Hematopoietic multipotent progenitor cell treated with erythropoietin and hydrocortisone succinate and interleukin-3 and kit ligand, for 15 days (in vitro differentiated cells): ENCODE results near the gene SMOC2.
"Not testable (repeated sequence)": the region's sequence is repeated elsewhere in the genome, so short reads cannot be mapped to it uniquely, and the experiment has no call there.

Experiments
- DNase-seq: peaks from one replicate; pipeline ENCODE4 v3.0.0-alpha.2; 2015; ENCODE audit warnings: low spot score

Gene SMOC2

DNA sequence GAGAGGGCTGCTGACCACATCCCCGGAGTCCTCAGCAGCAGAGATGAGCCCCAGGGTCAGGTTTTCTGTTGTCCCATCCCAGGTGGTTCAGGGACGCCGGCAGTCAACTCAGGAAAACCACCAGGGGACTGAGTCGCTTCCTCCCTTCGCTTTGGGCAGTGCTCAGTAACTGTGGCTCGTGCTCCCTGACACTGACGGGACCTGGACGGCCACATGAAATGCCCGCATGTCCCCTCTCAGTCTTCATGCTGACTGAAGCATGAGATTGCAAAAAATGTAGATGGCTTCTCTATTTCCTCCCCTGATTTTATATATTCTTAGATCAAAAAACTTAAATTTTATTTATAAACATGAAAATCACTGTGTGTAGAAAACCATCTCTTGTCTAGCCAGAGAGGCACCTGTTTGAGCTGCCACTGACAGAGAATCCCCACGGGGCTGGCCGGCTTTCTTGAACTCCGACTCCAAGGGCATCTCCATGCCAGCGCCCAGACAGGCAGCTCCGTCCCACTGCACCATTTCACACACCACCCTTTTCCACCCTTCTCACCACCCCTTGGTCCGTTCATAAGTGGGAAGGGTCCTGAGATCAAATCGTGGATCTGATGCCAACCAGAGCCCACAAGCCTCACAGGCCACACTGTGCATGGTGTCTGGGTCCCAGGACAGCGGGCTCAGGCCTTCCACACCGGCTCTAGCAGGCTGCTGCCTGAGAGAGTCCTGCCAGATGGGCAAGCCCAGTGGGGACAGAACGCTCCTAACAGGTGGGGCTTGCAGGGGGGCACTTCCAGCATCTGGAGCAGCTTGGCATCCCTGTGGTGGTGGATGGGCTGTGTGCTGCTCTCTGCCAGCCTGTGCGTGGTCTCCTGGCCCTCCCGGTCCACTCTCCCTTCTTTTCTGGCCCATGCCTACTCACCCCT is 98.2 kb downstream of the SMOC2 start:
- no peak for DNase-seq

DNA sequence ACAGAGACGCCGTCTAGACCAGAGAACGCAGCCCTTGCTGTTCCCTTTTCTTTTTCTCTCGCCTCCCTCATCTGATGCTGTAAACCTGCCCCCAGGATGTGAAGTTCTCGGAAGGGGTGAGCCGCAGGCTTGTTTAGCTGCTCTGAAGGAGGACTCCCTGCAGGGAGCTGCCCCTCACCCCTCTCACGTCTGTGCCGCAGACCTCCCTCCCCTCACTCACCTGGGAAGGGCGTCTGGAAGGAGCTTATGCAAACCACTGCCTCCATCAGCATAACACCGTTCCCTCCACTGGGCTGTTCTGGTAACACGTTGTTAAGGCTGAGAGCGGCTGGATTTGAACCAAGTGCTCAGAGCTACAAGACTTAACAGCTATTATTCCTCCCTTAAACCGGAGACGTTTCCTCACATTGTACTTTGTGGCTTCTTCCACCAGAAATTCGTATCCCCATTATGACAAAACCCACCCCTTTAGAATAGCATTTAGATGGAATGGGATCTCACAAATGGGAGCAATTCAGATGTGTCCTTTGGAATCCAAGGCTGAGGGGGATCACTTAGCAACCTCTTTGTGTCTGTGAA is 99.8 kb downstream of the SMOC2 start:
- DNase-seq: no peak

DNA sequence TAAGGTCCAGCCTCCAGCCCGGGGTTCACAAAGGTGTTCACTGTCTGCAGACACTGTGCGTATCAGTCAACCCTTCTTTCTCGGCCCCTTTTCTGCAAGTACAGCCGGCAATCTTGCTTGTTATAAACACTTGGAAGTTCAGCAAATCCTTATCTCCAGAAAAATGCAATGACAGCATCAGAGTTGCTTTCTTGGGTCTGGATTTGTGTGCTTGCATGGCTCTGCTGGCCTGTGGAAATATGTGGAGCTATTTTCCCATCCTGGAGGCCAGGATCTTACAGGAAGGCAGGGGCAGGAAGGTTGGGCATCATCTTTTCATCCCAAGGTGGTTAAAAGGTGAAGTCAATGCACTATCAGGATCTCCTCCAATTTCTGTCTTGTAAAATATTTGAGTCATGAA is 100.3 kb downstream of the SMOC2 start:
- DNase-seq: no peak

- no peak for DNase-seq
These were observed 101.3 kb downstream of the SMOC2 start for GRCh38 chr6:168542301-168542700.

DNA sequence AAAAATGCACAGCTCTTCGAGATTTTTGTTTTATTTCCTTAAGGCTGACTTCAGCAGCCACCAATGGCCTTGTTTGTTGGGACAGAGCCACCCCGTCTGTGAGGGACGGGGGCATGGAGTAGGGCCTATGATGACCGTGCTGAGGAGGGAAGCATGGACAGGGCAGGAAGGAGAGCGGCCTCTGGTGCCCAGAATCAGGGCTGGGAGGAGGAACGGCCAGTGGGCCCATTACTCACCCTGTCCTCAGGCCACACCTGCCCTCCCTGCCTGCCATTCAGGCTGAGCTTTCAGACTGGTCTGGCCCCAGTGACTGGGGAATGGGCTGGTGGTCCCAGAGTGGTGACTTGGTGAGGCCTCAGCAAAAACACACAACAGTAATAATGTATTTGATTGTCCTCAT is 104.4 kb downstream of the SMOC2 start:
- DNase-seq: no peak

DNA sequence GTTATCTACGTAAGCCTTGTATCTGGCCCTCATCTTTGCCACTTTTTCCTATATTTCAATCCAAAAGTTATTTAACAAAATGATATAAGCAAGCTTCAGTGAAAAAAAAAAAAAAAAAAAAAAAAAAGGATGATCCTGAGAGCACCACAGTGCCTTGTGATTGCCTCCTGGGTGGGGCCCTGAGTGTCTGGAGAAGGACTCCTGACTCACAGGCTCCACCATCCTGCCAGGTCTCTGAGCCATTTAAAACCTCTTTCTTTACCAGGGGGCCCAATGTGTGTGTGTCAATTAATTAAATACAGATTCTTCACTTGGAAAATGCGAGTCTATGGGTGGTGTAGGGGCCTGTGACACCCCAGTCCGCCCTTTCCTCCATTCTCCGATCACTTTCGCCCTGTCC is 105.2 kb downstream of the SMOC2 start:
- DNase-seq: no peak

GRCh38 chr6:168546730-168547129 is 105.7 kb downstream of the SMOC2 start:
- no peak for DNase-seq

- DNase-seq: no peak
These were observed 109.3 kb downstream of the SMOC2 start for GRCh38 chr6:168550326-168550725.

- DNase-seq: no peak
These were observed 113.5 kb downstream of the SMOC2 start for GRCh38 chr6:168554472-168554871.

DNA sequence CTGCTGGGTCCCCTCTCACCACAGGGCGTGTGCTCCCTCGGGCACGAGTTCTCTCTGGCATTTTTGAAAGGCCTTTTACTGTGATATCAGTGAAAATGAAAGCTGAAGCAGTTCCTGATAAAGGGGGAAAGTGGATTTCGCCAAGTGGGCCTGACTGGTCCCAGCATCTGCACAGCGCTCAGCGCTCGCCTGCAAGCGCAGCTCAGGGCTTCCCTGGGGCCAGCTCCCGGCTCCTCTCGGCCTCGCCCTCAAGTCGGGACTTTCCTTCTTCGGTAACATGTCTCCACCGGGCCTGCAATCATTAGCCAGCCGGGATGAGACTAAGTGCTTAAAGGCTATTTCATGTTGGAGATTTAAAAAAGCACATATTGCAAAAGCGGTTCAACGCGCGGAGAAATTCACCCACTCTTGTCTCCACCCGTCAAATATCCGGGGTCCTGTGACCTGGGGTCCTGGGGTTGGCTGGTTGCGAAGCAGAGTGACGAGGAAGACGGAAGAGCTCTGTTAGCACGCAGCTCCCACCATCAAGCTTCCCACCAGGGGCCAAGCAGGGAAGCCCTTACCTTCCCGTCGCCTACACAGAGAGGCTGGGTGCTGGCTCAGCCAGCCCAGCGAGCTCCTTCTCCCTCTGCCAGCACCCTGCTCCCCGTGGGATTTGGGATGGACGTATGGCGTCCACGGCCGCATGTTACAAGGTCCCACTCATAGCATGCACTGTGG is 114.1 kb downstream of the SMOC2 start:
- no peak for DNase-seq

GRCh38 chr6:168555618-168556273 is 114.8 kb downstream of the SMOC2 start:
- DNase-seq: no peak

- no peak for DNase-seq
These were observed 116.5 kb downstream of the SMOC2 start for GRCh38 chr6:168557512-168557911.

DNA sequence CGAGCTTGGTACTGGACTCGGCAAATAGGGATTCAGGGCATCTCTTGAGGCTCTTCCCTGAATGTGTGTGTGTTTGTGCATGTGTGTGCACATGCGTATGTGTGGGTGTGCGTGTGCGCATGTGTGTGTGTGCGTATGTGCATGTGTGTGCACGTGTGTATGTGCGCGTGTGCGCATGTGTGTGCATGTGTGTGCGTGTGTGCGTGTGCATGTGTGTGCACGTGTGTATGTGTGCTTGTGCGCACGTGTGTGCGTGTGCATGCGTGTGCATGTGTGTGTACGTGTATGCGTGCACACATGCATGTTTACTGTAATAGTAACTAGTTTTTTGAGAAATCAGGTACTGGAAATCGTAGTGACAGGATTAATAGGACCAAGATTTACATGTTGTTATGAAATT is 117.7 kb downstream of the SMOC2 start:
- no peak for DNase-seq

DNA sequence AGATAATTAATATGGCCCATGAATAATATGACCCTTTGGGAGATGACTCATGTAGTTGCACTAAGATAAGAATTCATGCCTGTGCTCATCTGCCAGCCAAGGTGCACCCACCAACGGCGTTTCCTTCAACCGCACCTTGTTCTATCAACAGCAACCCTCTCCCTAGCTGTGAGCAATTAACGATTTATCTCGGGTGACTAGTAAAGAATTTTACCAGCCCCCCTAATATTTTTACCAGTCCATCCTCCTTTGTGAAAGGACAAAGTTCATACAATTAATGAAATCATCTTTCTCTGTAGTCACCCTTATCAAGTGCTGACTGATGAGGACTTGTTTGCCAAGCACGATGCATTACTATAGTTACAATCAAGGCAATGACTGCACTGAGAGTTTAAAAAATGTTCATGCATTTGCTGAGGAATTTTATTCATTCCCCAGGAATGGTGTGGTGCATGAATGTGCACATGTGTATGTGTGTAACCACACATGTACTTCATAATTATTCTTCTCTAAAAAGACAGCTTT is 118.7 kb downstream of the SMOC2 start:
- DNase-seq: no peak

- DNase-seq: no peak
These were observed 119.1 kb downstream of the SMOC2 start for GRCh38 chr6:168560126-168560525.

- no peak for DNase-seq
These were observed 121.7 kb downstream of the SMOC2 start for GRCh38 chr6:168562576-168563151.

DNA sequence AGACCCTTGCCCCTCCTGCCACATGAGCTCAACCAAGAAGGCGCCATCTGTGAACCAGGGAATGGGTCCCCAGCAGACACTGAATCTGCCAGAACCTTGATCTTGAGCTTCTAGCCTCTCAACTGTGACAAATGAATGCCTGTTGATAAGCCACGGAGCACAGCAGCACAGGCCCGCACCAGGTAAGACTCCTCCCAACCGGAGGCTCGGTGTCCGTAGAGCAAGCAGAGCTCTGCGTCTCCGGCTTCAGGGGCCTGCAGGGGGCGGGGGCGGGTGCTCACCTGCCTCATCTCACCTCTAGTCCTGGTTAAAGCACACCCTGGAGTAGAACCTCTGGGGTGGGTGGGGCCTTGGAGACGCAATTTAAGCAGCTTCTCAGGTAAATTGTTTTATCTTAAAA is 122.7 kb downstream of the SMOC2 start:
- no peak for DNase-seq

GRCh38 chr6:168565112-168565511 is 124.1 kb downstream of the SMOC2 start:
- DNase-seq: no peak

GRCh38 chr6:168570211-168570610 is 129.2 kb downstream of the SMOC2 start:
- no peak for DNase-seq

GRCh38 chr6:168571268-168571667 is 130.3 kb downstream of the SMOC2 start:
- DNase-seq: no peak

DNA sequence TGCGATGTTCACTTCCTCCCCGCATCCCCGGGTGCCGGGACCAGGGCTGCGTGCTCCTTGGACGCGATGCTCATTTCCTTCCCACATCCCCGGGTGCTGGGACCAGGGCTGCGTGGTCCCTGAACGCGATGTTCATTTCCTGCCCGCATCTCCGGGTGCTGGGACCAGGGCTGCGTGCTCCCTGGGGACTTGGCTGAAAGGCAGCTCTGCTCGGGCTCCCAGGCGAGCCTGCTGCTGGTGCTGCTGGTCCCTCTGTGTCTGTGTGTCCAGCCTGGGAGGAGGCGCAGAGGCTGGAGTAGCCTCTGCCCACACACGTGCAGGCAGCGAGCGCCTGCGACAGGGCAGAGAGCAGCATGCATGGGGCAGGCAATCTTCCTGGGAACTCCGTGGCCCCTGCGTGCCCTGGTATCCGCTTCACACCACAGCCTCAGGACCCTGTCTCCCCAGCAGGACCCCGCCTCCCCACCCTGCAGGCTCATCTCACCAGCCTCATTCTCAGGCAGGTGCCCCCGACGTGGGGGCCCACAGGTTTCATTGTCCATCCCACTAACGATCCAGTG is 132.4 kb downstream of the SMOC2 start:
- not testable (repeated sequence) for DNase-seq
